HG03342 (cell line): ENCODE measurements around the gene HSPD1.
"Not testable (repeated sequence)": the region's sequence is repeated elsewhere in the genome, so short reads cannot be mapped to it uniquely, and the experiment has no call there.

Experiments
- ATAC-seq: cut with Tn5 transposase; IDR thresholded peaks from one replicate; pipeline ENCODE4 v1.9.1; 2021; ENCODE audit warnings: mild to moderate bottlenecking, moderate library complexity; ENCODE audit not compliant: unreplicated experiment

The HSPD1 gene

DNA sequence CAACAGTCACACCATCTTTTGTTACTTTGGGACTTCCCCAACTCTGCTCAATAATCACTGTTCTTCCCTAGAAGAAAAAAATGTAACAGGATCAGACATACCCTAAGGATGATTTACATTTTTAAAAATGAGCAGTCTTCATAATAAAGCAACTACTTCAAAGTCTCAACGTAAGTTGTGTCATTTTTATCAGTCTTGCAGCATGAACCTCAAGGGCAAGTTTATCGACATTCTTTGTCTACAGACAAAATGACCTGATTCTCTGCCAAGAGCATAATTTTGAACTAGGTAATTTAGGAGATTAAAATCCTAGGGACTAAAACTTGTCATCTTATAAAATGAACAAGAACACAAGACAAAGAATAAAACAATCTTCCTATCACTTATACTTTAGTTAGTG lies 2.3 kb downstream of the HSPD1 start:
- ATAC-seq = no peak

DNA sequence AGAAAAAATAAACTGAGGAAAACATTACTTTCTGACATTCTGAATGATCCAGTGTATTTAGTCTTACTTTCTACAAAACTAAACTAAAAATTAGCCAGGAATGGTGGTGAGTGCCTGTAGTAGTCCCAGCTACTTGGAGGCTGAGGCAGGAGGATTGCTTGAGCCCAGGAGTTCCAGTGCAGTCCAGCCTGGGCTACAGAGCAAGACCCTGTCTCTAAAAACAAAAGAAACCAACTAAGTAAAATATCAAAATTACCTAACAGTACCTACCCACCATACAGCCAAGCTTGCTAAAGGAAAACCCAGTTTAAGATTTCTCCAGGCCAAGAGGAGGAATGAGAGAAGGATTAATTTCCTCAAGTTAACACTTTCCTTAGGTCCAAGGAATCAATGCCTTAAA lies 2.9 kb downstream of the HSPD1 start:
- ATAC-seq = no peak

DNA sequence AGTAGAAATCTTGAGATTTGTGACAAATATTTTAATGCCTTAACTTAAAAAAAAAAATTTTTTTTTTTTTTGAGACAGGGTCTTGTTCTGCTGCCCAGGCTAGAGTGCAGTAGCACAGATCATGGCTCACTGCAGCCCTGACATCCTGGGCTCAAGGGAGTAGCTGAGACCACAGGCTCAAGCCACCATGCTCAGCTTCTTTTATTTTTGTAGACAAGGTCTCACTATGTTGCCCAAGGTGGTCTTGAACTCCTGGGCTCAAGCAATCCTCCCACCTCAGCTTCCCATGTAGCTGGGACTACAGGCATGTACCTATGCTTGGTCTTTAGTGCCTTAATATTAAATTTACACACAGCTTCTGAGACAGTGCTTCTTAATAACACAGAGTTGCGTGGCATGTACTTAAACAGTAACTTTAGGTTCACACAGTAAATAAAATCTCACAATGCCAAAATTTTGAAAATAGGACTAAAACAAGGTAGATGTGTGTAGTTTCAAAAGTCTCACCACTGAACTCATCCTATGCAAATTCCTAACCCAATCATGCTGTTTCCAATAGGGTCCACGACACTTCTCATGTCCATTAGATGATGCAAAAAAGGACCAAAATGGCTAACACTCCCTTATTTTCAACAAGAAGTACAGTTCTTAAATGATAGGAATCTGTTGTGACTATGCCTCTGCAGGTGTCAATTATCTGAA lies 4.1 kb downstream of the HSPD1 start:
- no peak for ATAC-seq

DNA sequence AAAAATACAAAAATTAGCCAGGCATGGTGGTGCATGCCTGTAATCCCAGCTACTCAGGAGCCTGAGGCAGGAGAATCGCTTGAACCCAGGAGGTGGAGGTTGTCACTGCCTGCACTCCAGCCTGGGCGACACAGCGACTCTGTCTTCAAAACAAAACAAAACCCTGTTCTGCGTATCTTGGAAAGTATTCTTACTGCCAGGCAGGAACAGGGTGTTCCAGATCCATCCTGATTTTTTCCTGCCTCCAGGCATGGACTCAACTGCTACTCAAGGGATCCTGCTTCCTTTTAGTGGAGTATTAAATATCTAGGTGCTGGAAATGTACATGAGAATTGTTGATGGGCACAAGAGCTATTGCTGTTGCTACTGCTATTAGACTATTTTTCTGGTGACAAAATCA lies 12.3 kb downstream of the HSPD1 start:
- no peak for ATAC-seq

DNA sequence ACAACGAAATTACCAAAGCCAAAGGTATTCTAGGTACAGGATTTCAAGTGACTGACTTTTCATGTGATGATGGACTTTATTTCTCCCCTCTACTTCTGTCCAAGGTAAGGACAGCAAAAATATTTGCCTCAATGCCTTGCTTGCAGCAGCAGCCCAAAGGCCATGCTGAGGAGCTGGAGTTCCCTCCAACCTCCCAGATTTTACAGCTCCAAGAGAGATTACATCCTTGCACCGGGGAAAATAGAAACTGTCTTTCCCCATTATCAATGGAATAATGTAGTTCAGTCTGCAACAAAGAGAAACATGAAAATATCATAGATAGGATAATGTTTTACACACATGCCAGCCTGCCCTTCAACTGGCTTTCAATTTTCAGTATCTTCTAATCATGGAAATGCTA lies 13.5 kb downstream of the HSPD1 start:
- ATAC-seq = no peak

DNA sequence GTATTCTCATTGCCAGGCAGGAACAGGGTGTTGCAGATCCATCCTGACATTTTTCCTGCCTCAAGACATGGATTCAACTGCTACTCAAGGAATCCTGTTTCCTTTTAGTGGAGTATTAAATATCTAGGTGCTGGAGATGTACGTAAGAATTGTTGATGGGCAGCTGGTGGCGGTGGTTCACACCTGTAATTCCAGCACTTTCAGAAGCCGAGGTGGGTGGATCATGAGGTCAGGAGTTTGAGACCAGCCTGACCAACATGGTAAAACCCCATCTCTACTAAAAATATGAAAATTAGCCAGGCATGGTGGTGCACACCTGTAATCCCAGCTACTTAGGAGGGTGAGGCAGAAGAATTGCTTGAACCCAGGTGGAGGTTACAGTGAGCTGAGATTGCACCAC lies 15.4 kb downstream of the HSPD1 start:
- not testable (repeated sequence) for ATAC-seq

DNA sequence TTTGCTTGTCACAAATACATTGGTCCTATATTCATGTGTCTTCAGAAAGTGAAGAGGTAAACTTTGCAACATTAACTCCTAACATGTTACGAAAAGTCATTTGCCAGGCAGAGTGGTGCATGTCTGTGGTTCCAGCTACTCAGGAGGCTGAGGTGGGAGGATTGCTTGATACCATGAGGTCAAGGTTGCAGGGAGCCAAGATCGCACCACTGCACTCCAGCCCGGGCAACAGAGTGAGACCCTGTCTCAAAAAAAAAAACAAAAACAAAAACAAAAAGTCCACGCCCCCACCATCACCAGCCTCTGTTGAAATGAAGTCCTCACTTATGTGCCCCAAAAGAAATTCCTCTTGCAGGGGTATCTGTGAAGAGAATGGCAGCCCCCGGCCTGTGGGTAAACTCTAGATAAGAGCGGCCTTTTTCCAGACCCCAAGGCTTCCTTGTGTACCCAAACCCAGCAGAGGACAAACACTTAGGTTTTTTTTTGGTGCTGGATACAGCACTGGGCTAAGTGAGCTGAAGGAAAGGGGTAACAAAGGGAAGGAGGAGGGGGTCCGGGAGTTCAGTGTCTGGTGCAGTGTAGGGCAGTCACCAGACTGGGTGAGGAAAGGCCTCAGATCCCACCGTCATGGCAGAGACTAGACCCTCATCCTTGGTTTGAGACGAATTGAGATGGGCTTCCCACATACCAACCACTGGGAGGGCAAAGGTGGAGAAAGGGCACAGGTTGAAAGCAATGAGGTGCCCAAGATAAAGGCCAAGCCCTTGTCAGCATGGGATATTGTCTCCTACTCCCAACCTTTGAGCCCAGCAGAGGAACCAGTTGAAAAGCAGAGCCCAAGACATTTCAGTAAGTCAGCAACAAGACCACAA lies 19.2 kb downstream of the HSPD1 start:
- no peak for ATAC-seq

DNA sequence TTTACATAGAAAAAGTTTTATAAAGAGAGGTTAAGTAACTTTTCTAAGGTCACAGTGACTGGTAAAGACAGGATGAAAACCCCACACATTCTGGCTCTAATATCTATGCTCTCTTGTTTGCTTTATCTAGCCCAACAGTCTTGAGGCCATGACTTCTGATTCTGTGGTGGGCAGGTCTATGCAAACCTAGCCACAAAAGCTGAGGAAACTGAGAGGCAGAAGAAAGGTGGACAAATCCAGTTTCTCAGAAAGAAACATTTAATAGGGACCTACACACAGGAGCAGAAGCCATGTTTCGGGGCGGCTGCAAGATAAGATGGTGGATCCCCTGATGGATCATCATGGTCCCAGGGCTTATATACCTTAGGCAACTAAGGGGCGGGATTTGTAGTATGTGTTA lies 21.8 kb downstream of the HSPD1 start:
- no peak for ATAC-seq

DNA sequence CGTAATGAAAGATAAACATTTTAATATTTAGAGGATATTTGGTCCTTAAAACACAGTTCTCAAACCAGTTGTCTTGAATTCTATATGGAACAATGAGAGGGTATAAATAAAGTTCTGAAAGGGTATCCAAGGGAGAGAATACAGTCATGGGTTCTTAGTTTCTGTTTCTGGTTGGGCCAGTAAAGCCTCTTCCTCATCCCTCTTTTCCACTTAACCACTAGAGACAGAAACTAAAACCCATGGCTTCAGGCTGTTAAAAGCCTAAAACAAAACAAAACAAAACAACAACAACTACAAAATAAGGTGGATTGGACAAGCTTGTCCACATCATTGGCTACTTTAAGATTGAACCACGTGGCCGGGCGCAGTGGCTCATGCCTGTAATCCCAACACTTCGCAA lies 27.5 kb downstream of the HSPD1 start:
- no peak for ATAC-seq

DNA sequence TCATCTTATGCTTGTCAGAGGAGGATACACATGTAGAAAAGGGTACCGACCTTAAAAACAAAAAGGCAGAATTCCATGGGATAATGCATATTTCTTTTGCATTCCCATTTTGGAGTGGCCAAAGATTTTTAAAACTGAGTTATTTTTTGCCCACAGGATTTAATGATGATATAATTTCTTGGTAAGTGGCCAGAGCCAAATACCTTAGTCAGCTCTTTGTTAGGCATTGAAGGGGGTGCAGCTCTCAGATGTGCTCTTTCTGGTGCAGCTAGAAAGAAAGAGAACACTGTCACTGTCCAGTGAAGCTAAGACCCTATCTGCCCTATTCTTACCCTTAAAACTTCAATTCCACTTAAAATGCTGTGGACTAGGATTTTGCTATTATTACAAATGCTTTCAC lies 35.5 kb downstream of the HSPD1 start:
- no peak for ATAC-seq

DNA sequence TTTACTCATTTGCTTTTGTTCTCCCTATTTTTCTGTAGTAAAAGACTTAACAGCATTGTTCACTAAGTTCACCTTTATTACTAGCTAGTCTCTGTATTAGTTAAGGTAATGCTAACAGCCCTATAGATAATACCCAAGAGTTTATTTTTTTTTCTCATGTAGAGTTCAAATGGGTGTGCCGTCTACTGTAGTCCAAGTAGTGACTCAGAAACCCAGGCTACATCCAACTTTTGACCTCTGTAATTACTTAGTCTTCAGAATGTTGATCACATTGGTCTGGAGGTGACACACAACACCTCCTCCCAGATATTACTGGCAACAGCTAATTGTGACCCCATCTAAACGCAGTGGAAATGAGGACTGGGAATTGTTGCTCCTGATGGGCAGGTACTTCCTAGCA lies 38.6 kb downstream of the HSPD1 start:
- no peak for ATAC-seq

DNA sequence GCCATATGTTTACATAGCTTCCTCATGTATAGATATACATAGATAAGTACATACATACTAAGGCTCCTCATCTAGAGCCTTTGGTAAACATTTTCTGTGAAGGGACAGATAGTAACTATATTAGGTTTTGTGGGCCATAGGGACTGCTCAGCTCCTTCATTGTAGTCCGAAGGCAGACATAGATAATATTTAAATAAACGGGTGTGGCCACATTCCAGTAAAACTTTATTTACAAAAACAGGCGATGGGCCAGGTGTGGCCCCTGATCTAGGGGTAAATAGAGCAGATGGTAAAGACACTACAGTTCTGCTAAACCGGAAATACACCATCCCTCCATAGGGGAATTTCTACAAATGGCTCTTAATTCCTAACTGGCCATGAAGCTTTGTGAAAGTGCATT lies 39.0 kb downstream of the HSPD1 start:
- no peak for ATAC-seq

DNA sequence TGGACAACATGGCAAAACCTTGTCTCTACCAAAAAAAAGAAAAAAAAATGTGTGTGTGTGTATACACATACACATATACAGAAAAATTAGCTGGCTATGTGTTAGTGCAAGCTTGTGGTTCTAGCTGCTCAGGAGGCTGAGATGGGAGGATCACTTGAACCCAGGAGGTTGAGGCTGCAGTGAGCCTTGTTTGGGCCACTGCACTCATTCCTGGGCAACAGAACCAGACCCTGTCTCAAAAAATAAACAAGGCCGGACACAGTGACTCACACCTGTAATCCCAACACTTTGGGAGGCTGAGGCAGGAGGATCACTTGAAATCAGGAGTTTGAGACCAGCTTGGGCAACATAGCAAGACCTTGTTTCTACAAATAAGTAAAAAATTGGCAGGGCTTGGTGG lies 44.2 kb downstream of the HSPD1 start:
- ATAC-seq = no peak

DNA sequence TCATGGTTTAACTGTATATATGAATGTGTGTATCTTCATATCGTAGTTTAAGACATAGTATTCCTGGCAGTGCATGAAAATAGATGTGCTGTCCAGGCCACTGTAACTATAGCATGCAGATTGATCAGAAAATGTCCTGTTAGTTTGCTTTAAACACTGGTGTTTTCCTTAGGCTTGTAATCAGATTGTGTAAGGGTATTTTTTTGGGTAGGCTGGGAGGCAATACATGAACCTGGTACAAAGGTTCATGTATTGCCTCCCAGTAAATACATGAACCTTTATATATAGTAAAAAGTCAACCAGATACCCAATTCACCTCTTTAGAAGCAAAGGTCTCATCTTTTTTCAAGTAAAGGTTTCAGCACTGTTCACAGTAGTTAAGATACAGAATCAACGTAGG lies 44.7 kb downstream of the HSPD1 start:
- no peak for ATAC-seq

DNA sequence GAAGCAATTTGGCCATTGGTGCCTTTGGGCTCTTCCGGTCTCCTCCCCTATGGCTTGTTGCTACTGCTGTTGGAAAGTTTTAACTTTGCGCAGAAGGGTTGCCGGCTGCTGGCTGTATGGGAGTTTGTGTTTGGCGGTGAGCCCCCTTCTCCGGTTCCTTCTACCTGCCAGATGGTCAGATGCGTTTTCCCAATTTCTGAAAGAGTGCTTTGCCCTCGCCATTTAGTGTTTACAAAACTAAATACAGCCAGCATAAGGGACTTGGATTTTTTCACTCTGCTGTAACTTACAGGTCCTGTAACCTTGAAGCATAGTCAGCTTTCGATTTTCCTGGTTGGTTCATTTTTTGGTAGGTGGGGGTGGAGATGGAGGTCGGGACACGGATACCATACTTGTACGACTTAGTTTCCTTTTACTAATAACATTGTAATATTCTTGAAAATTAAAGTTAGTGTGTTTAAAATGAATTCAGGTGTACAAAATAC lies 45.7 kb downstream of the HSPD1 start:
- ATAC-seq = peak; percentile 32

DNA sequence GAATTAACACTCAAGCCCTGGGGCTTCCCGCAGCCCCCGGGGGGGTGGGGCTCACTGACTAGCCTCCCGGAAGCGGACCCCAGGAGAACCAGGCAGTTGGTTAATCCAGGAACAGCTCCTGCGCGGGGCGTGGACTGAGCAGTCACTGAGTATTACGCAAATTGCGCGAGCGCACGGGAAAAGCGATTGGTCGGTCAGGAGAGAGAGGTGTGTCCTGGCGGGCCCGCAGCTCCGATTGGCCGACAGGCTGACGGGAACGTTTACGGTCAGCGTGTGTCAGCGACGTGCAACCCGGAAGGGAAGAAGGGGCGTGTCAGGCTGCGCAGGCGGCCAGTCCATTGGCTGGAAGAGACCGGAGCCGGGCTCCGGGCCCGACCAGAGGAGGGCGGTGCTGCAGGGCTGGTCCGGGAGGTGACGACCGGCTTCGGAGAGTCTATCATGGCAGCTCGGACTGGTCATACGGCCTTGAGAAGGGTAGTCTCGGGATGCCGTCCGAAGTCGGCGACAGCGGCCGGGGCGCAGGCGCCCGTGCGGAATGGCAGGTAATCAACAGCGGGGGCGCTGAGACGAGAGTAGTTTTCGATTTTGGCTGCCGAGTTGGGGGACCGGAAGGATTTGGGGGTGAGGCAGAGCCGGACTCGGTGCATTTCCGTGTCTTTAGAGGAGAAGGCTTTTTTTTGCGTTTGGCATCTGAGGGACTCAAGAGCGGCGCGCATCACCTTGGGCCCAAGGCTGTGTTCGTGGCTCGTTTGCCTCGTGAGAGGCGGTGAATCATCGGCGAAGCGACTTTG lies 46.3 kb downstream of the HSPD1 start, which contains the start of gene COQ10B:
COQ10B (plus strand) TSS at position 430 of the 791 bp plus-strand sequence; CDS start at position 439, 9 bp downstream.
- peak; percentile 95 for ATAC-seq

DNA sequence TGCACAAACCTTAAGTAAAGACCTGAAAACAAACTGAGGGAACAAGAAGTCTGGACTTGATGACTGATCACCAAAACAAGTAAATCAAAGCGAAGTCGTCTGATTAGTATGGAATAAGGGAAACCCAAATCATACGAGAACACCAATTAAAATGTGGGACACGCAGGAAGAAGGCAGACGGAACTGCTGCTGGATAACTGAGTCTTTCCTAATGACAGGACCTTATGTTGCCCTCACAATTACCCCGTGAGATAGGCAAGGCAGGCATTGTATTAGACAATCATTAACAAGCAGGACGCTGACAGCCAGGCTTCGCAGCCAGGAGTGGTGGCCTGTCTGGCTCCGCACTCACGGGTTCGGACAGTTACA lies 46.9 kb downstream of the HSPD1 start:
- ATAC-seq = no peak

DNA sequence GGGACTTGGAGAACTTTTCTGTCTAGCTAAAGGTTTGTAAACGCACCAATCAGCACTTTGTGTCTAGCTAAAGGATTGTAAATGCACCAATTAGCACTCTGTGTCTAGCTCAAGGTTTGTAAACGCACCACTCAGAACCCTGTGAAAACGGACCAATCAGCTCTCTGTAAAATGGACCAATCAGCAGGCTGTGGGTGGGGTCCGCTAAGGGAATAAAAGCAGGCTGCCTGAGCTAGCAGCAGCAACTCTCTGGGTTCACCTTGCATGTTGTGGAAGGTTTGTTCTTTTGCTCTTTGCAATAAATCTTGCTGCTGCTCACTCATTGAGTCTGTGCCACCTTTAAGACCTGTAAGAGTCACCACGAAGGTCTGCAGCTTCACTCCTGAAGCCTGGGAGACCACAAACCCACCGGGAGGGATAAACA lies 48.7 kb downstream of the HSPD1 start:
- ATAC-seq = not testable (repeated sequence)

DNA sequence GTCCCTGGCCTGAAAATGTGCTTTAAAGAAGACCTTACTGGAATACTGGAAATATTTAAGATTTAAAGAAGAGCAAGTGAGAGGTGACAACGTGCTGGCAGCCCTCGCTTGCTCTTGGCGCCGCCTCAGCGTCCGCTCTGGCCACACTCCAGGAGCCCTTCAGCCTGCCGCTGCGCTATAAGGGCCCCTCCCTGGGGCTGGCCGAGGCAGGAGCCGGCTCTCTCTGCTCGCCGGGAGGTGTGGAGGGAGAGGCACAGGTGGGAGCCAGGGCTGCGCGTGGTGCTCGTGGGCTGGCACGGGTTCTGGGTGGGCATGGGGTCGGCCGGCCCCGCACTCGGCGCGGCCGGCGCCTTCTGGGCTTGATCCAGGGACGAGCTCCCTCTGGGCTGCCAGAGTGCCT lies 49.2 kb downstream of the HSPD1 start:
- no peak for ATAC-seq

DNA sequence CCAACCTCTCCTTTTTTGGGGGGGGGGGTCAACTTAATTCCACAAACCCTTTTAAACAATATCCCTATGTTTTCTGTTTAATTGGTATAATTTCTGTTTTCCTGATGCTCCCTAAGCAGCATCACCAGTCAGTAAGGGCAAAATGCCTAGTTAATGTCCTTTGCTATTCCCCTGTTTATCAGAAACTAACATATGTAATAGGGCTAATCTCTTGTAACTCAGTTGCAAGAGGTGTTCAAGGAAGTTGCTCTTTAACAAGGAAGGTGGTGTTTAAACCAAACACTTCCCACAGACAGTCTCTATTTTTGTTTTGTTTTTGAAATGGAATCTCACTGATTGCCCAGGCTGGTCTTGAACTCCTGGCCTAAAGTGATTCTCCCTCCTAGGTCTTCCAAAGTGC lies 52.8 kb downstream of the HSPD1 start:
- no peak for ATAC-seq

DNA sequence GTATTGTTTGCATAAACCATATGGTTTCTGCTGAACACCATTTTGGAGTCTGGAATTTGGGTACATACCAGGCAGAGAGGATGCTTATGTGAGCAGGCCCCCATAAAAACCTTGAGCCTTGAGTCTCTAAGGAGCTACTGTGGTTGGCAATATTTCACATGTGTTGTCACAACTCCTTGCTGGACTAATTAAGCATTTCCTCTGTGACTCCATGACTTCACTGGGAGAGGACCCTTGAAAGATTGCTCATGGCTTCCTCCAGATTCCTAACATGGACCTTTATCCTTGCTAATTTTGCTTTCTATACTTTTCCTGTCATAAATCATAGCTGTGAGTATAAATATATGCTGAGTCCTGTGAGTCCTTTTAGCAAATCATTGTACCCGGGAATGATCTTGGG lies 53.9 kb downstream of the HSPD1 start:
- no peak for ATAC-seq
